GM18526 (cell line): ENCODE measurements around the gene TBX2.

ENCODE experiments used
- POLR2A ChIP-seq: IDR thresholded peaks from 3 replicates; pipeline ENCODE4 v1.6.1; 2011; ENCODE audit not compliant: insufficient read length; ENCODE audit errors: extremely low read depth

The TBX2 gene

GRCh38 chr17:61402978-61403800, 3.5 kb downstream of the TBX2 start:
- no peak for TF ChIP-seq POLR2A

- no peak for TF ChIP-seq POLR2A
Observed at GRCh38 chr17:61403801-61404662, 4.4 kb downstream of the TBX2 start.

- no peak for TF ChIP-seq POLR2A
Observed at GRCh38 chr17:61404663-61404912, 4.9 kb downstream of the TBX2 start.

DNA sequence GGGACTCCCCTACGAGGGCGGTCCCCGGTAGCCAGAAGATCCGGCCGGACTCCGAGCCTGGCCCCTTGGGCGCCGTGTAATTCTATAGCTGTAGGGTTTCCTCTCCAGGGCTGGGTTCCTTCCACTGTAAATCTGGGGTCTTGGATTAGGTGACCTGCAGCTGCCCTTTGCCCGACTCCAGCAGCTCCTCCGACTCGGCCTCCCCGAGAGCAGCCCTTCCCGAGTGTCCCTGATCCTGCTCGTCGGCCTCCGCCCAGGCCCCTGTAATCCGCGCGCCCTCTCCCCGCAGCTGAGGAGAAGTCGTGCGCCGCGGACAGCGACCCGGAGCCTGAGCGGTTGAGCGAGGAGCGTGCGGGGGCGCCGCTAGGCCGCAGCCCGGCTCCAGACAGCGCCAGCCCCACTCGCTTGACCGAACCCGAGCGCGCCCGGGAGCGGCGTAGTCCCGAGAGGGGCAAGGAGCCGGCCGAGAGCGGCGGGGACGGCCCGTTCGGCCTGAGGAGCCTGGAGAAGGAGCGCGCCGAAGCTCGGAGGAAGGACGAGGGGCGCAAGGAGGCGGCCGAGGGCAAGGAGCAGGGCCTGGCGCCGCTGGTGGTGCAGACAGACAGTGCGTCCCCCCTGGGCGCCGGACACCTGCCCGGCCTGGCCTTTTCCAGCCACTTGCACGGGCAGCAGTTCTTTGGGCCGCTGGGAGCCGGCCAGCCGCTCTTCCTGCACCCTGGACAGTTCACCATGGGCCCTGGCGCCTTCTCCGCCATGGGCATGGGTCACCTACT, 5.5 kb downstream of the TBX2 start:
- no peak for TF ChIP-seq POLR2A

DNA sequence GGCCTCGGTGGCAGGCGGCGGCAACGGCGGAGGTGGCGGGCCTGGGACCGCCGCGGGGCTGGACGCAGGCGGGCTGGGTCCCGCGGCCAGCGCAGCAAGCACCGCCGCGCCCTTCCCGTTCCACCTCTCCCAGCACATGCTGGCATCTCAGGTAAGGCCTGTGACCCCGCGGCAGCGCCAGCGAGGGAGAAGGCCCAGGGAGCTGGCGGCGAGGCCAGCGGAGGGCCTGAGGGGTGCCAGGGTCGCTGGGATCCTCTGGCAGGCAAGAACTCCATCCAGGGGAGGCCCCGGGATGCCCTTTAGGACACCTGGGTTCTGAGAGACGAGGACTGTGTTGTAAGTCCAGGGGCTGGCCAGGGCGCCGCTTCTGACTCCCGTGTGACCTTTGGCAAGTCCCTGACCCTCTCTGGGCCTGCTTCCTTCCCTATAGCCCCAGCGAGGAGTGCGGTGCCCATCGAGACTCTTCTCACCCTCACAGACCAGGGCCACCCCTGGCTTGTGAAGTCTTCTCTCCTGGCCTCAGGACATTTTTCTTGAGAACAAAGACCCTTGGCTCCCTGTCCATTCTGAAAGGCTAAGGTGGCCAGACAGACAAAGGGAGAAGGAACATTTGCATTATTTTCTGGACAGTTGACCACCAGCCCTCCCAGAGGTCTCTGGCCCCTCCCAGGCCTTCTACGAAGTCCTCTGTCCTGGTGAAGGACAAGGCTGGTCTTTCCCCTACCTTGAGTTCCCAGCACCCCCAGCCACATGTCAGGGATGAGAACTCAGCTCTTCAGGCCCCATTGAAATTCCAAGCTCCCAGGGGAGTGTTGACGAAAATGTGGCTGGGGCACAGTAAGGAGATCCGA, 6.3 kb downstream of the TBX2 start:
- TF ChIP-seq POLR2A, result no peak

GRCh38 chr17:61406537-61406845, 6.8 kb downstream of the TBX2 start:
- no peak for TF ChIP-seq POLR2A

- no peak for TF ChIP-seq POLR2A
Observed at GRCh38 chr17:61406971-61407911, 7.6 kb downstream of the TBX2 start.

- no peak for TF ChIP-seq POLR2A
Observed at GRCh38 chr17:61408151-61409041, 8.8 kb downstream of the TBX2 start.

- TF ChIP-seq POLR2A, result no peak
Observed at GRCh38 chr17:61409301-61410112, 9.9 kb downstream of the TBX2 start.

DNA sequence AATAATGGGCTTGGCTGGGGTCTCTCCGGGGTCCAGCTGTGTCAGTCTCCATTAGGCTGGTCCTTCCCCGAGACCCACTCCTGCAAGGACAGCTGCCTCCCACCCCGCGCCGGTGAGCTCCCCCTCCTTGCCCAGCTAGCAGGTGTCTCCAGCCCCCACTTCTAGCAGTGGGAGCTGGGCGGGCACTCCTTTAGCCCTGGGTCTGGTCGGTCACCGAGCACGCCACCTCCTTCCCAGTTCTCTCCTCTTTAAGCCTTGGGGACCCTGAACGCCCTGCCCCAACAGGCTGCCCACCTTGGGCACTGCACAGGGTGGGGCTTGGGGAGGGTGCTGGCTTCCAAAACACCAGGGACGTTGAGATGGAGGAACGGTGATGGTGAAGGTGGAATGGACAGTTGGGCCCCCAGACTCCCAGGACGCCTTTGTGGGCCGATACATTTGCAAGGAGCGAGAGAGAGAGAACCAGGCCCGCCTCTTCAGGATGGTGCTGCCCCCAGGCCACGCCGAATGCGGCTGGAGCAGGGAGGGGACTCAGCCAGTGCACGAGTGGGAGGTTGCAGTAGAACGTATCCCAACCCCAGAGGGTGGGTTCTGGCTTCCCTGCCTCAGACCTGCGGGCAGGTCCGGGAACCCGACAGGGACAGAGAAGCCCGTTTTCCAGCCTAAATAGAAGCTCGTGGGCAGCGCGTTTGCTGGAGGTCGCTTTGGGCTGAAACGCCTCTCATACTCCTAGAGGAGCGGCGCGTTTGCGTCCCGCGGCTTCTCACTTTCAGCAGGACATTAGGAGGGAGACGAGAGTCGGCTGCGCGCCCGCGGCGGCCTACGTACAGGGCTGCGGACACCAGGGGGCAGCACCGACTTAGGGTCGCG, 10.7 kb downstream of the TBX2 start:
- TF ChIP-seq POLR2A, result no peak

GRCh38 chr17:61411011-61411260, 11.3 kb downstream of the TBX2 start:
- no peak for TF ChIP-seq POLR2A
